Lower leg skin (tissue), 4 donors: Measurements from ENCODE around the gene ZIM2. TPM values are rescaled to one million over a fixed set of nuclear protein-coding genes. Genes with fewer than 3 reads are reported as not detected.

Experiments used
- DNase-seq, 2 donors: peaks; one replicate each; pipeline ENCODE4 v3.0.0-alpha.2; 2019; ENCODE audit warnings: low spot score in 2 of 2
- H3K4me3 ChIP-seq: fragments of 200-600 bp; sonication (generic); 2 replicates; pipeline ENCODE4 v1.5.1; 2017; ENCODE audit warnings: mild to moderate bottlenecking, low read depth; ENCODE audit not compliant: poor library complexity, severe bottlenecking
- POLR2A ChIP-seq, 2 donors: fragments of 450-650 bp; IDR thresholded peaks; one replicate each; pipeline ENCODE4 v1.6.1; 2016 to 2017; ENCODE audit warnings: antibody characterized with exemption in 2 of 2, mild to moderate bottlenecking in 1 of 2, moderate library complexity in 1 of 2
- WGBS, 2 donors: methylation state at CpG; one replicate each; pipeline ENCODE4 v1.1.5; 2018; 5-methylcytosine and 5-hydroxymethylcytosine counted together
- intact Hi-C: fragments of 100-400 bp; cut with DNase I; formaldehyde crosslinking; loops from one replicate; pipeline ENCODE4 v1.15.0; 2023; ENCODE audit warnings: low total_unique reads
- total RNA-seq, 4 donors: library from RNA; depleted of rRNA; stranded (reverse); fragments of >200 nt; gene quantifications; one replicate each; pipeline ENCODE4 v1.1.0, GENCODE V29; 2016
- TF ChIP-seq, protein P1 (sequence below), 3 donors: fragments of 450-650 bp; IDR thresholded peaks; one replicate each; pipeline ENCODE4 v1.5.1; 2016; ENCODE audit warnings: antibody characterized with exemption in 3 of 3, mild to moderate bottlenecking in 3 of 3, moderate library complexity in 2 of 3

Gene ZIM2
- total RNA-seq, 4 donors from 2014 or later: 0.45 TPM; not detected in 3

GRCh38 chr19:56765137-56765536 lies 75.4 kb downstream of the ZIM2 start:
- no peak for DNase-seq

GRCh38 chr19:56764196-56764695 lies 76.3 kb downstream of the ZIM2 start:
- WGBS, 2 donors: 52 to 59% methylated on average over 1 of the region's 1 CpG
- no peak overlapping the region for H3K4me3 ChIP-seq
- intact Hi-C loops: no loop called here
- no peak for TF ChIP-seq POLR2A (IDR thresholded peaks at IDR 0.05)
- TF ChIP-seq, protein P1, sequence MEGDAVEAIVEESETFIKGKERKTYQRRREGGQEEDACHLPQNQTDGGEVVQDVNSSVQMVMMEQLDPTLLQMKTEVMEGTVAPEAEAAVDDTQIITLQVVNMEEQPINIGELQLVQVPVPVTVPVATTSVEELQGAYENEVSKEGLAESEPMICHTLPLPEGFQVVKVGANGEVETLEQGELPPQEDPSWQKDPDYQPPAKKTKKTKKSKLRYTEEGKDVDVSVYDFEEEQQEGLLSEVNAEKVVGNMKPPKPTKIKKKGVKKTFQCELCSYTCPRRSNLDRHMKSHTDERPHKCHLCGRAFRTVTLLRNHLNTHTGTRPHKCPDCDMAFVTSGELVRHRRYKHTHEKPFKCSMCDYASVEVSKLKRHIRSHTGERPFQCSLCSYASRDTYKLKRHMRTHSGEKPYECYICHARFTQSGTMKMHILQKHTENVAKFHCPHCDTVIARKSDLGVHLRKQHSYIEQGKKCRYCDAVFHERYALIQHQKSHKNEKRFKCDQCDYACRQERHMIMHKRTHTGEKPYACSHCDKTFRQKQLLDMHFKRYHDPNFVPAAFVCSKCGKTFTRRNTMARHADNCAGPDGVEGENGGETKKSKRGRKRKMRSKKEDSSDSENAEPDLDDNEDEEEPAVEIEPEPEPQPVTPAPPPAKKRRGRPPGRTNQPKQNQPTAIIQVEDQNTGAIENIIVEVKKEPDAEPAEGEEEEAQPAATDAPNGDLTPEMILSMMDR (IDR thresholded peaks at IDR 0.05): no peak
- DNase-seq: no peak

More at GRCh38 chr19:56765137-56765536, 75.4 kb downstream of the ZIM2 start:
- no peak overlapping the region for H3K4me3 ChIP-seq
- intact Hi-C loops: no loop called here
- WGBS, 2 donors: 2 to 3% methylated on average over 27 to 28 of the region's 28 CpGs
- no peak for TF ChIP-seq POLR2A (IDR thresholded peaks at IDR 0.05)
- TF ChIP-seq, protein P1 (IDR thresholded peaks at IDR 0.05): no peak

DNA sequence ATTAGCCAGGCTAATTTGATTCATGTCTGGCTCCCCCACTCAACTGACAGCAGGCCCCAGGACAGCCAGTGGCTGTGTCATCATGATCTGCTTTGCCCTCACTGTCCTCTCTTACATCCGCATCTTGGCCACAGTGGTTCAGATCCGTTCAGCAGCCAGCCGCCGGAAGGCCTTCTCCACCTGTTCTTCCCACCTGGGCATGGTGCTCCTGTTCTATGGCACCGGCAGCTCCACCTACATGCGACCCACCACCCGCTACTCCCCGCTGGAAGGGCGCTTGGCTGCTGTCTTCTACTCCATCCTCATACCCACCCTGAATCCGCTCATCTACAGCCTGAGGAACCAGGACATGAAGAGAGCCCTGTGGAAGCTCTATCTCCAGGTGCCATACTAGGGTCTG lies 79.7 kb downstream of the ZIM2 start:
- no peak for DNase-seq
- no peak overlapping the region for H3K4me3 ChIP-seq
- intact Hi-C loops: no loop called here
- WGBS, 2 donors: 89 to 93% methylated on average over 10 of the region's 10 CpGs
- no peak for TF ChIP-seq POLR2A (IDR thresholded peaks at IDR 0.05)

DNA sequence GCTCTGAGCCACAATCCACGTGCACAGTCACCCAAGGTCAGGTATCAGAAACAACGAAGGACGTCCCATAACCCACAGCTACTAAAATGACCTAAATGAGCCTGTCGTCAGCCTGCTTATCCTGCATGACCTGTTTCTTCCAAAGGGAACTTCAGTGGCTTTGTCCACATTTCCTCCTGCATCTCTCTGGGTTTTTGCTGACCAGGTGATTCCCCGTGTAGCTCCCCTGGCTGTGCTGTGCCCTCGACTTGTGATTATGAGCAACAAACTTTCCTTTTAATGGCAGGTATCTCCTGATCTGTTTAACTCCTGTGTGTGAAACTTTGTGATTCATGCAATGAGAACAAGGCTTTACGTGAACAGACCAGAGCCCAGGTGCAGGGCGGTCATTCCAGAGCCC lies 81.0 kb downstream of the ZIM2 start:
- no peak for DNase-seq
- 58 to 69% methylated on average over 8 of the region's 8 CpGs for WGBS, 2 donors
- intact Hi-C loops: no loop called here
- TF ChIP-seq POLR2A (IDR thresholded peaks at IDR 0.05): no peak
- TF ChIP-seq, protein P1 (IDR thresholded peaks at IDR 0.05): no peak
- H3K4me3 ChIP-seq: no peak overlapping the region

DNA sequence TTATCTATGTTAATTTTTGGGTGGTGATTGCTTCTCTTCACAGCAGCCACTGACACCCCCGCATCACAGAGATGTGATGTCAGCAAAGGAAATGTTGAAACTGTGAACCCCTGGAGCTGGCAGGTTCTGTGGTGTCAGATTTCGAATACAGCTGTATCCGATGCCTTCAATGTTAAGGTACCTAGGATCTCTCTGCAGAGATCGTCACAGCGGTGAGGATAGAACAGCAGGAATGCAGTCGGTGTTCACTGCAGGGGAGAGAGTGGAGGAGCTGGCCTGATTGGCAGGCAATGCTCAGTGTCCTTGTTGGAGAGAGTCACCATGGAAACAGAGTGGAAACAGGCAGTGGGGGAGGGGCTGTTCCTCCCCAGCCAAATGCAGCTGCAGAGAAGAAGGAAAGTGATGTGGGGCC lies 89.4 kb downstream of the ZIM2 start:
- H3K4me3 ChIP-seq: no peak overlapping the region
- DNase-seq: no peak
- intact Hi-C loops: no loop called here
- 5 to 10% methylated on average over 6 of the region's 6 CpGs for WGBS, 2 donors
- TF ChIP-seq, protein P1 (IDR thresholded peaks at IDR 0.05): no peak
- no peak for TF ChIP-seq POLR2A (IDR thresholded peaks at IDR 0.05)

- 77 to 80% methylated on average over 11 of the region's 11 CpGs for WGBS, 2 donors
- no peak overlapping the region for H3K4me3 ChIP-seq
- TF ChIP-seq, protein P1 (IDR thresholded peaks at IDR 0.05): no peak
- TF ChIP-seq POLR2A (IDR thresholded peaks at IDR 0.05): no peak
- no peak for DNase-seq
- intact Hi-C loops: no loop called here
These were observed 89.9 kb downstream of the ZIM2 start for GRCh38 chr19:56750658-56751057.
